ENCODE data around the gene GPHA2.

- no peak for TF ChIP-seq SMC3 (conservative IDR thresholded peaks at IDR 0.05; ENCODE audit: poor library complexity)
- no peak for TF ChIP-seq POLR2AphosphoS5 (IDR thresholded peaks at IDR 0.05)
- TF ChIP-seq CTCF (IDR thresholded peaks at IDR 0.05; ENCODE audit: poor library complexity, severe bottlenecking) = no peak
- no peak for TF ChIP-seq EP300 (conservative IDR thresholded peaks at IDR 0.05; ENCODE audit: poor library complexity, severe bottlenecking)
- no peak for TF ChIP-seq MXI1 (conservative IDR thresholded peaks at IDR 0.05; ENCODE audit: poor library complexity, severe bottlenecking)
- TF ChIP-seq EZH2 (IDR thresholded peaks at IDR 0.05; ENCODE audit: borderline replicate concordance, insufficient read depth, low read length, poor library complexity, severe bottlenecking) = no peak
- TF ChIP-seq TAF1 (IDR thresholded peaks at IDR 0.05; ENCODE audit: low read depth) = no peak
- TF ChIP-seq REST (IDR thresholded peaks at IDR 0.05; ENCODE audit: borderline replicate concordance) = no peak
Measured at GRCh38 chr11:64928957-64929356, 6.7 kb downstream of the GPHA2 start.
